ELF-1 (cell line): Measurements from ENCODE around the gene MROH2A.

Experiments
- DNase-seq: peaks from one replicate; pipeline ENCODE4 v3.0.0-alpha.2; 2016; ENCODE audit warnings: low read depth, low spot score

MROH2A gene

DNA sequence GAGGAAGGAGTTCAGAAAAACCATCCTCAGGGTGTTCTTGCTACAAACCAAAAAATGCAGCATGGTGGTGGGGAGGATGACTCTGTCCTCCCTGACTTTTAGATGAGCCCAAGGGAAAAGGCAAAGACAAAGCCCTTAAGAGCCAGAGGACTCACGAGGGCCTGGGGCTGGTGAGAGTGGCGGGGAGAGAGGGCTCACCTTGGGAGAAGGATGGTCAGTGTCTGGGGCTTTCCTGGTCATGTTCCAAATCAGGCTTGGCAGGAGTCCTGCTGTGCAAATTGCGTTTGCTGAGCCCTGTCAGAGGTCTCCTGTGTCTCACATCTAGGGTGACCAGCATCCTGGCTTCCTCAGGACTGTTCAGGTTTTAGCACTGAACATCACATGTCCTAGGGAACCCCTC is 13.4 kb upstream of the MROH2A start:
- no peak for DNase-seq

DNA sequence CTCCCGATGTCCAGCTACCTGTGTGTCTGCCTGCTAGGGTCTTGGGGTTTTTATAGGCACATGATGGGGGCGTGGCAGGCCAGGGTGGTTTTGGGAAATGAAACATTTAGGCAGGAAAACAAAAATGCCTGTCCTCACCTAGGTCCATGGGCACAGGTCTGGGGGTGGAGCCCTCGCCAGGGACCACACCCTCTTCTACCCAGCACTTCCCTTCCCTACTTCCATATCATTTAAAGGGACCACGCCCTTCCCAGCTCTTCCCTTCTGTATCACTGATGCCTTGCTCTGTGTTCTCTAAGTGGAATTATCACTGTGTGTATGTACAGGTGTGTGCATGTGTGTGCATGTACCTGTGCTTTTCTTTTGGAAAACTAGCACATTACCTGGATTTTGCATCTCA is 11.7 kb upstream of the MROH2A start:
- DNase-seq: no peak

DNA sequence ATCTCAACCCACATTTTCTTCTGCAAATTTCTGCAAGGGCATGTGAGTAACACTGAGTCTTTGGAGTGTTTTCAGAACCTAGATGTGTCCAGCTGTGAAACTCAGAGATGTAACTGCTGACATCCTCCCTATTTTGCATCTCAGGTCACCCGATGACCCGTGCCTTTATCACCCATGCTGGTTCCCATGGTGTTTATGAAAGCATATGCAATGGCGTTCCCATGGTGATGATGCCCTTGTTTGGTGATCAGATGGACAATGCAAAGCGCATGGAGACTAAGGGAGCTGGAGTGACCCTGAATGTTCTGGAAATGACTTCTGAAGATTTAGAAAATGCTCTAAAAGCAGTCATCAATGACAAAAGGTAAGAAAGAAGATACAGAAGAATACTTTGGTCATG is 10.1 kb upstream of the MROH2A start:
- DNase-seq: no peak

DNA sequence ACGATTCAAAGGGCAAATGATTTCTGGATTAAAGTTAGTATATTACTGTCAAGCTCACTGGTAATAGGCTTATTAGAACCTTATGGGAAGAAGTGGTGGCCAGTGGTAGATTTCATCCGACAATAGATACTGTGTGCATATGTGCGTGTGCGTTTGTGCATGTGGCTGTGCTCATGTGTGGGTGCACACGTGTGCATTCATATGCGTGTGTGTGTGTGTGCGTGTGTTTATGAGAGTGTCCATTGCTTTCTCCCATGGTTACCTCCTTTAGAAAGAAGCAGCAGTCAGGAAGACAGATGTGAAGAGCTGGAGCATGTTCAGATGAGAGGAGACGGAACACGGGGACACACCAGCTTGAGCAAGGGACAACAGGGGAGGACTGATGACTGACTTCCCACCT is 8.9 kb upstream of the MROH2A start:
- DNase-seq: no peak

DNA sequence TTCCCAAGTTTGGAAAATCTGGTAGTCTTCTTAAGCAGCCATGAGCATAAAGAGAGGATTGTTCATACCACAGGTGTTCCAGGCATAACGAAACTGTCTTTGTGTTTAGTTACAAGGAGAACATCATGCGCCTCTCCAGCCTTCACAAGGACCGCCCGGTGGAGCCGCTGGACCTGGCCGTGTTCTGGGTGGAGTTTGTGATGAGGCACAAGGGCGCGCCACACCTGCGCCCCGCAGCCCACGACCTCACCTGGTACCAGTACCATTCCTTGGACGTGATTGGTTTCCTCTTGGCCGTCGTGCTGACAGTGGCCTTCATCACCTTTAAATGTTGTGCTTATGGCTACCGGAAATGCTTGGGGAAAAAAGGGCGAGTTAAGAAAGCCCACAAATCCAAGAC is 6.0 kb upstream of the MROH2A start:
- no peak for DNase-seq

DNA sequence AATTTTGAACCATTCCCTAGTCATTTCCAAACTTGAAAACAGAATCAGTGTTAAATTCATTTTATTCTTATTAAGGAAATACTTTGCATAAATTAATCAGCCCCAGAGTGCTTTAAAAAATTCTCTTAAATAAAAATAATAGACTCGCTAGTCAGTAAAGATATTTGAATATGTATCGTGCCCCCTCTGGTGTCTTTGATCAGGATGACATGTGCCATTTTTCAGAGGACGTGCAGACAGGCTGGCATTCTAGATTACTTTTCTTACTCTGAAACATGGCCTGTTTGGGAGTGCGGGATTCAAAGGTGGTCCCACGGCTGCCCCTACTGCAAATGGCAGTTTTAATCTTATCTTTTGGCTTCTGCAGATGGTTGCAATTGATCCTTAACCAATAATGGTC is 5.5 kb upstream of the MROH2A start:
- no peak for DNase-seq

DNA sequence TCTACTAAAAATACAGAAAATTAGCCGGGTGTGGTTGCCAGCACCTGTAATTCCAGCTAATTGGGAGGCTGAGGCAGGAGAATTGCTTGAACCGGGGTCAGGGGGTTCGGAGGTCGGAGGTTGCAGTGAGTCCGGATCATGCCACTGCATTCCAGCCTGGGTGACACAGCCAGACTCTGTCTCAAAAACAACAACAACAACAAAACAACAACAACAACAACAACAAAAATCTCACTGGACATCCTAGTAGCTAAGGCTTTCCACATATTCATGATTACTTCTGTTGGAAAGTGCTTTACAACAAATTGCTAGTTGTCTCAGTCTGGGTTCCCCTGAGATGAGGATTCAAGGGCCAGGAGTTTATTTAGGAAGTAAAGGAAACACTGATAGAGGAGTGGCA is 4.3 kb upstream of the MROH2A start:
- no peak for DNase-seq

DNA sequence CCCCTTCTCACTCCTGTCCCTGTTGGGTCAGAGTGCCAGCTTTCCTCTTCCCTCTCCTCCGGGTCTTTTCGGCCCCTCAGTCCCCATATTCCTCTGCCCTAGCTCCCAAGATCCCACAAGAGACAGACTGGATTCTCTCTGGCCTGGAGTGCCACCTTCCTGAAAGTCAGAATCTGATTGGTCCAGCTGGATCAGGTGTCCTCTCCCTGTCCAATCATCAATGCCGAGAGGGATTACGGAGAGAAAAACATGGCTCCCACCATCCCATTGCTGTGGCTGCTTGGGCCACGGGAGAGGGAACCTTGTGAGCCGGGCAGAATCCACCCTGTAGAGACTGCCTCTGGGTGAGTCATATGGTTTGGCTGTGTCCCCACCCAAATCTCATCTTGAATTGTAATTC is 2.7 kb upstream of the MROH2A start:
- no peak for DNase-seq

DNA sequence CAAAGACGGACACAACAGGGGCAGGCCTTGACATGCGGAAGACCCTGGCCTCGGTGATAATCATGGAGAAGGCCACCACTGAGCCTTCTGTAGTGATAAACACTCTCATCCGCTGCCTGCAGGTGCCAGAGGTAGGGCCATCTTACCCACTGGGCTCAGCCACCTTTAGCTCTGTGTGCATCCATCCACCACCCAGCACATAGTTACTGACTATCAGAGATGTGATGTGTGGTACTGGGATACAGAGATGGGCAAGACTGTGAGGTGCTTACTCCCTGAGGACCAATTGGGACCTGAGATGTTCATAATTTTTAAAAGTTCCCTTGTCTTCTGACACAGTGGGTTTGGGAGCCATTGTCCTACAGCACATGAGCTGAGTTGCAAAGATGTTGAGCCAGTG is 1.6 kb downstream of the MROH2A start:
- DNase-seq: no peak

DNA sequence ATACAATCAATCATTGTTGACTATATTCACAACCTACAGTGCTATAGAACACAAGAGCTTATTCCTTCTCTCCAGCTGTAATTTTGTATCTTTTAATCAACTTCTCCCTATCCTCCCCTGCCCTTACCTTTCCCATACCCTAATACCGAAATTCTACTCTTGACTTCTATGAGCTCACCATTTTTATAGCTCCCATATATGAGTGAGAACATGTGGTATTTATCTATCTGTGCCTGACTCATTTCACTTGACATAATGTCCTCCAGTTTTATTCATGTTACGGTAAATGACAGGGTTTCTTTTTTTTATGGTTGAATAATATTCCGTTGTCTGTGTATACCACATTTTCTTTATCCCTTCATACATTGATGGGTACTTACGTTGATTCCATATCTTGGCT is 2.6 kb downstream of the MROH2A start:
- DNase-seq: no peak

DNA sequence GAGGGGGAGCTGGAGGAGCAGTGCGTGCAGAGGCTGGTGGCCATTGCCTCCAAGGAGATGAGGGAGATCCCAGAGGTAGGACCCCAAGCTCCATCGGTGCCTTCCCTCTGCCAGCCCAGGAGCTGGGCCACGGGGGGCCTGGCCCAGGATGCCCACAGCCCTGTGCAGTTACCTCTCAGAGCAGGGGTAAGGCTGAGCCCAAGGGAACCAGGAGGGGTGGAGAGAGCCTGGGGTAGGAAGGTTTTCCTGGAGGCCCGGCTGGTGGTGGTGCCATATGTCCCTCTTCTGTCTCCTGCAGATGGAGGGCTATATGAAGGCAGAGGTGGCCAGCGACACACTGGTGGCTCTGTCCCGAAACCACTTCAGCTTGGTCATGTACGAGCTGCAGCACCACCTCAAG is 11.4 kb downstream of the MROH2A start:
- no peak for DNase-seq

DNA sequence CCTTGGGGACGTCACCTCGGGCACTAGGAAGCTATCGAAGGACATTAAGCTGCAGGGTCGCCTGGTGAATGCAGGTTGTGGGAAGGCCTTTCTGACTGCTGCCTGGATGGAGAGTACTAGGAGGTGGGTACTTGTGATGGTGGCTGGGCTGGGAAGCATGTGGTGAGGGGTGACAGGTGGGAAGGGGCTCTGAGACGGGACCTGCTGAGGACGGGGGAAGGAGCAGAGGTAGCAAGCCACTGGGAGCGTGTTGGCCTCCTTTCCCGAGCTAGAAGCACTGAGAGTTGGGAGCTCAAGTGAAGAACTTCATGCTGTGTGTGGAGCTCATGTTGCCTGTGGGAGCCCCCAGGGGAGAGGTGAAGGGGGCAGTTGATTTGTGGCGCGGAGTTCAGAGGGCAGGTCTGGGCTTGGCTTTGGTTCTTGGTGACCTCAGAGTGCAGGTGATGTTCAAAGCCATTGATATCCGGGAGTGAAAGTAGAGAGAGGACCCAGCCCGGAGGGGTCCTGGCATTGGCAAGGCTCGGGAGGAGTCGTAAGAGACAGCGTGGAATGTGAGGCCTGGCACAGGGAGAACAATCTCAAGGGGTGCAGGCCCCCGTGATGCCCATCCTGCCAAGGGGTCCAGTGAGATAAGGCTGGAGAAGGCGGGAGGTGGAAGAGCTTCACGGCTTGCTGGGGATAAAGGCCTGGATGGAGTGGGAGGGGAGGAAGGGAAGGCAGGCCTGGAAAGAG is 13.2 kb downstream of the MROH2A start:
- DNase-seq: no peak

DNA sequence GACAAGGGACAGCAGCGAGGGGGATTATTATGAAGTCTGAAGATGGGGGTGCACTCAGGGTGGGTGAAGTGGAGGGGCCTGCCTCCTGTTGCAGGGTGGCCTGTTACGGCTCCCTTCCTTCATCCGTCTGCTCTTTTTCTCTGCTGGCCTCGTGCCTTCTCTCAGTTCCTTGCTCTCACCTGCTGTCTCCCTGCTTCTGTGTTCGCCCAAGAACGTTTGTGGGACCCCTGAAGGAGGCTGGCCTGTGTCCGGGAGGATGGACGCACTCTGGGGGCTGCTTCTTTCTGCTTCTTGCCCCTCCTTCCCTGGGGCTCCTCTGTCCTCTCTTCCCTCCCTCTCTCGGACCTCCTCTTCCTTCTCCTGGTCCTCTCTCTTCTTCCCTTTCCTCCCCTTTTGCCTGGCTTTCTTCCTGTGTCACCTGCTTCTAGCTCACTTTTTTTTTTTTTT is 13.8 kb downstream of the MROH2A start:
- no peak for DNase-seq

DNA sequence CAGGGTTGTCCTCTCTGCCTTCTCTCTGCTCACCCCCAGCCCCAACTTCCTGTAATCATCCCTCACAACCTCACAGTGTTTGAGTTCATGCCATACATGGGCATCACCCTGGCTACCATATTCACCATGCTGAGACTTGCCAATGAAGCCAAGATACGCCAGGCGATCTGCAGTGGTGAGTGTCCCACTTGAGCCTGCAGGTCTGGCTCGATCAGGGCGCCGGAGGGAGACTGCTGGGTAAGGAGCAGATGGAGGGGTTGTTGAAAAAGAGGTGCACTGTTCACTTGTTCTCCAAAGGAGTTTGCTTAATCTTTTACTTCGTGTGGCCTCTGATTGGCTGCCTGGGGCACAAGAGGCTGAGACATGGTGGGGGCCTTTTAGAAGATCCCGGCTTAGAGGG is 14.6 kb downstream of the MROH2A start:
- no peak for DNase-seq

DNA sequence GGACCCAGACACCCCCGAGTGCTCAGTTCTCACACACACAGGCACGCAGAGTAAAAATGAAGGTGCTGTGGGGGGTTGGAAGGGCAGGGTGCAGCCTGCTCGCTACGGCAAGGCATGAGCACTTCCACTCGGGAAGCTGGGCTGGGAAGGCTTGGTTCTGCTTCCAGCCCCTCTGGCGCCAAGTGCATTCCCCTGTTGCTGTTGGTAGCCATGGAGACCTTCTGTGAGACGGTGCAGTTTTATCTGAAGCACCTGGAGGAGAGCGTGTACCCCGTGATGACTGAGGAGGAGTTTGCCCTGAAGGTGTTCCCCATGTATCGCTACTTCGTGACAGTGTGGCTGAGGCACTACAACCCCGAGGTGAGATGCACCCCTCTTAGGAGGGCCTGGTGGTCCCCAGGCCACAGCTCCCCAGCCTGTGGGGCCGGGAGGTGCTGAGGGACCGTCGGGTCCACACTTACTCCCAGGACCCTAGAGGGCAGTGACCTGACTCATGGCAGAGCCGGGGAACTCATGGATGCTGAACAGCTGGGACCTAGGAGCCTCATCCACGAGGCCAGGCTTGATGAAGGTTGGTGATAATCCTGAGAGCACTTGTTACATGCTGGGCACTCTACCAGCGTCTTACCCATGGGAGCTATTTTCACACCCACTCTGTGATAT is 15.5 kb downstream of the MROH2A start:
- DNase-seq: no peak

DNA sequence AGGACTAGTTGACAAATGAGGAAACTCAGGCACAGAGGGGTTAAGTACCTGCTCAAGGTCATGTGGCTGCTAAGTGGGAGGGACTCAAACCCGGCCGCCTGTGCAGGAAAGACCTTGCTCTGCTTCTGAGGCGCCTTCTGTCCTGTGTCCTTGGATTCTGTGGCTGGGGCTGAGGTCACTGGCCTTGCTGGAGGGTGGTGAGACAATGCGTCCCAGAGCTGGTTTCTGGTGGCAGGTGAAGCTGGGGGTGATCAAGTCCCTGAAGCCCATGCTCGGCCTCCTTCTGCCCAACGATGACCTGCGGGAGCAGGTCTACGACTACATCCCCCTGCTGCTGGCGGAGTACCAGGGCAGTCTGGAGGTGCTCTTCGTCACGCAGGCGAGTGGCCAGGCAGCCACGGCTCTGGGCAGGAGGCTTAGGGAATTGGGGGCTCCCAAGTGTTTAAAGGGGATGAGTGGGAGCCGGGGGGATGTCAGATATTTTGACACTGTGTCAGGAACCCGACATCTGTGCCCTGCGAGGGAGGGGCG is 16.1 kb downstream of the MROH2A start:
- no peak for DNase-seq

DNA sequence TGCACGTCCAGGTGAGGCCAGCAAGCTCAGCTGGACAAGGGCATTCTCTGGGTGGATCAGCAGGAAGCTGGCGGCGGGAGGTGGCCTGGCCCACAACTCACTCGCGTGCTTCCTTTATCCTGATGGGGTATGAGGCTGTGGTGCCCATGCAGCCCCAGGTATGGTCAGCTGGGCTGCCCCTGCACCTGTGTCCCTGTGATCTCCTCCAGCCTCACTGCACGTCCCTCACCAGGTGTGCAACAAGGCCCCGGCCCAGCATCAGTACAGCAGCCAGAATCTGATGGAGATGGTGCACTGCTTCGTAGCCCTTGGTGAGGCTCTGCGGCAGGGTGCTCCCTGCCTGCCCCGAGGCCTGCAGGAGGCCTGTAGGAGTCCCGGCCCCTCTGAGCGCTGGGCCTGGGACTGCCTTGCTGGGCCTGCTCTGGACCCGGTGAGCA is 17.6 kb downstream of the MROH2A start:
- no peak for DNase-seq

DNA sequence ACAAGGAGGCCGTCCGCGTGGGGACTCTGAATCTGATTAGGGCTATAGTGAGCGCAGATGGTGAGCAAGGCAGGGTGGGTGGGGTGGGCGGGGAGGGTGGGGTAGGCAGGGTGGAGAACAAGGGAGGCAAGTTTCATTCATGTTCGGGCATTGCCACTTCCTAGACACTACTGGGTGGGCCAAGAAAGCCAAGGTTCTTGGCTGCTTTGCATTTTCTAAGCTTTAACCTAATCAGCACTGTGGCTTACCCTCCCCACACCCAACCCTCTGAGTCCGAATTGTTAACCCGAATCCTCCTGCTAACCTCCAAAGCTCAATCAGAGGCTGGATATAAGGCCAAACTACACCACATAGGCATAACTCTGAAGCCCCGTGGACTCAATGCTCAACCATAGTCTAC is 18.1 kb downstream of the MROH2A start:
- DNase-seq: no peak

DNA sequence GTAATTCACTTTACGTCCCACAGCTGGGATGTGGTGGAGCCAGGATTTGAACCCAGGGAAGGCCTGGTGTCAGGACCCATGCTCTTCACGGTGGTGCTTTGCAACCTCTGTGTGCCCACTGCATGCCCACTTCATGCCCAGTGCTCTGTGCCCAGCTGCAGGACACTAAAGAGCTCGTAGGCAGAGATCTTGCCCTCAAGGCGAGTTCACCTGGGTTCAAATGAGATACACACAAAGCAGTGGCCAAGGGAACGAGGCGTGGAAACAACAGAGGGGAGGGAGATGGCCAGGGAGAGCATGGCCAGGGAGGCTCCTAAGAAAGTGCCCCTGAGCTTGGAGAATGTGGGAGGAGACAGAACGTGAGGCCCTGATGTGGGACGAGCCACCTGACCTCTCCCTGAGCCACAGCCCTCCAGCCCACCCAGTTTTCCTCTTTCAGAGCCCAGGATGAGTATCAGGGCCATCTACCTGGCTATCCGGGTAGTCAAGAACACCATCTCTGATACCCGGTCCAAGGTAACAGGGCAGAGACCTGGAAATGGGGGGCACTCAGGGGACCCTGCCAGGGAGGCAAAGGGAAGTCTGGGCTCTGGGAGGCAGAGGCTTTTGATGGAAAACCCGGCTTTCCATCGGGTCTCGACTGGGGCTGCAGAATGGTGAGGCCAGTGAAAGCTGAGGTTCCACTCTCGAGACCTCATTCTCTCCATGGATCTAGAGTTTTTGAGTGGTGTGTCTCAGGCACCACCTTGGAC is 20.4 kb downstream of the MROH2A start:
- no peak for DNase-seq

DNA sequence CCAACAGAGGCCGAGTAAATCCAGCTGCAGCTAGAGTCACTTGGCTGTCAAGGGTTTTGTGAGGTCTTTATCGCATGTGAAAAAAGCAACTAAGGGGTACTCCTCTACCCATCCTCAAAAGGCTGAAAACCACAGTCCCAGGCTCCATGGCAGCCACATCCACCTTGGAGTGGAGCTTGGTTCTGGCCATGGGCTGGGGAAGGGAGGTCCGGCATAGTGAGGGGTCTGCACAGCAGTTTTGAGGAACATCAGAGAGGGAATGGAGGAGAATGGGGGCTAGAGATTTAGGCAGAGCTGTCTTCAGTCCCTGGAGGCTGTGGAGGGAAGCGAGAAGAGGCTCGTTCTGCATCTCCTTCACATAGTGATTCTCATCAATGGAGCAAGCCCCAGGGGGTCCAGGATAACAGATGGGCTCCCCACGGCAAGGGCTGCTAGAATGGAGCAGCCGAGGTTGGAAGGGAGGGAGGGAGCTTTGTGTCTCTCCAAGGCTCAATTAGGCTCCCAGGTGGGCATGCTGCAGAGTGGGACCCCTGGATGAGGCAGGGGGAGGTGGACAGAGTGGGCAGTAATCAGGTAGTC is 21.0 kb downstream of the MROH2A start:
- DNase-seq: no peak

DNA sequence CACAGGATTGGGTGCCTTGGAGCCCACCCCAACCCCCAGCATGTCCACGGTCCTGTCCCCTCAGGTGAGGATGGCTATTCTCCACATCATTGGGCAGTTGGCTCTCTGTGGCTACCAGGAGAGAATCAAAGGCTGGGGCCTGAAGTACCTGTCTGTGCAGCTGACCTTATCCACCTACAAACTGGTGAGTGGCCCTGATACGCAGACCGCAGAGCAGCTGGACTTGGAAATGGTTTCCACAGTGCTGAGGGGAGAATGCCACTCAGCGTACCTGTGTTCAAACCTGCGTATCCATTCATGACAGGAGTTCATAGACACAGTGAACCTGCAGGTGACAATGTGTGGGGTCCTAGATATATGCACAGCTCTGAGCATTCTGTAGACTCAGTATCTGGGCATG is 21.6 kb downstream of the MROH2A start:
- DNase-seq: no peak

DNA sequence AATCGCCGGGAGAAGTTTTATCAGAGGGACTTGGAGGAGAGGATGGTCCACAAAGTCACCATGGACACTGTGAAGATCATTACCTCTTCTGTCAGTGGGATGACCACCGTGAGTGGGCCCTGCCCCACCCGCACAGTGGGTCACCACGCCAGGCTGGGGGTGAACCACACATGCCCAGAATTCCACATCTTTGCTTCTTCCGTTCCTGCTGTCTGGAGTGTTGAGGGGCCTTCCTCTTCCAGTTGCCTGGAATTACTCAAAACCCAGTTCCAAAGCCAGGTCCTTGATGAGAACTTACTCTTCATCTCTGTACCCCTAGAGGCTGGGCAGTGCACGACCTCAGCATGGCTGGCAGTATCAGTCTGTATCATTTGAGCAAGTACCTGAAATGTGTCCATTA is 22.1 kb downstream of the MROH2A start:
- DNase-seq: no peak
